NCI-H510A treated with DMSO at 0.1 percent for 48 hours (cell line): ENCODE results near the gene G6PD.
"Not testable (repeated sequence)": the region's sequence is repeated elsewhere in the genome, so short reads cannot be mapped to it uniquely, and the experiment has no call there.

Experiments used
- DNase-seq: peaks from one replicate; lab custom pipeline; 2025; lab: John Stamatoyannopoulos, UW

Gene G6PD

GRCh38 chrX:154542723-154543424 is 3.8 kb downstream of the G6PD start:
- DNase-seq, result no peak

DNA sequence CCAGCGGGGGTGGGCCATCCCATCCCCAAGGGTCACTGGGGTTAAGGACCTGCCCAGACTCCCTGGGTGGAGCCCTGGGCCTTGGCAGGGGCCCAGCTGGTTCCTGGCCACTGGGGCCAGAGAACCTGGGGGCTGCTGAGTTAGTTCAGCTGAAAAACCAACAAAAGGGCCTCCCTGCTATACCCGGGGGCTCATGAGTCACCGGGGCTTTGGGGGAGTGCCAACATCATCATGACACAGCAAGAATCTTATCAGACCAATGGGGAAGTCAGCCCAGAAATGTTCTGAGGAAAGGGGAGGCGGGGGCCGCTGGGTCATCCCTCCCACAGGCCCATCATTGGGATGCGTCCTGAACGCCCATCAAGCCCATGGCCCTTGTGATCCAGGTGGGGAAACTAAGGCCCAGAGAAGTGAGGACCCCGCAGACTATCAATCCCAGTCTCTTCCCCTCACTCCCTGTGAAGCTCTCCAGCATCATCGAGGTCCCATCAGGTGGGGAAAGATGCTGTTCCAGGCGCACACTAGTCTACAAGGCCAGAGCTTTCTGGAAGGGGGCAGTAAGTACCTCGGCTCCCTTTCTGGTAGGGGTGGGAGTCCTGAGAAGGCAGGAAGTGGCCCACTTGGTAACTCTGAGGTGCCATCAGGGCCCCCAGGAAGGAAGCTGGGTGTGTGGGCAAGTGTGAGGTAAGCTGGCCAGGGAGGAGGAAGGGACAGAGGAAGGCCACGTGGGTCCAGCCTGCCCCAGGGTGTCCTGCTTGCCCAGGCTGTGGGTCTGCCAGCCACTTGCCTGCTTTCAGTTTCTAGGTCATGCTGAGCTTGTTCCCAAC is 4.5 kb downstream of the G6PD start:
- no peak for DNase-seq

- no peak for DNase-seq
Measured at GRCh38 chrX:154541589-154541895, 5.1 kb downstream of the G6PD start.

DNA sequence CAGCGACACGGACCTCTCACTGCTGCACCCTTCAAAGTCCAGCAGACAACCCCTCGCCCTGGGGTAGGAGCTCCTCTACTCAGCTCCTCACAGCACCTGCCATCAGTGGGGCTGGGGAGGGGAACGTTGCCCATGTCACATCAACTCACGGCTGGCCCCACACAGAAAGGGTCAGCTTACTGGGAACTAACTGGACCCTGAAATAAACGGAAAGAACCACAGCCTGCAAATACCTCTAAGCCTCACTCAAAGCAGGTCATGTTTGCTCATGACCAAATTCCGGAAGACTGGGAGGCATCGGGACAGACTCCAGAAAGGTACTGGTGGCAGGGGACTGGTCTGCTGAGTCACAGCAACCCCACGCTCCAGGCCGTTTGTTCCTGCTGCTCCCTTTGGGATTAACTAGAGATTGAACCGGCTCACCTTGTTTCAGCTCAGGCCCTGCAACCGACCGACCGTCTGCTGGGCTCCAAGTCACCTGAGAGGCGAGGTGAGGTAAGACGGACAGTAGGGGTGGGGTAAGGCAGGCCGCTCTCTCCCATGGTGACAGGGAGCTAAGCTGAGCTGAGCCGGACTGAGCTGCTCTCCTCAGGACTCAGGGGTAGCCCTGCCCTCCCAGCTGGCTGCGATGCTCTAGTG is 5.6 kb downstream of the G6PD start:
- no peak for DNase-seq

DNA sequence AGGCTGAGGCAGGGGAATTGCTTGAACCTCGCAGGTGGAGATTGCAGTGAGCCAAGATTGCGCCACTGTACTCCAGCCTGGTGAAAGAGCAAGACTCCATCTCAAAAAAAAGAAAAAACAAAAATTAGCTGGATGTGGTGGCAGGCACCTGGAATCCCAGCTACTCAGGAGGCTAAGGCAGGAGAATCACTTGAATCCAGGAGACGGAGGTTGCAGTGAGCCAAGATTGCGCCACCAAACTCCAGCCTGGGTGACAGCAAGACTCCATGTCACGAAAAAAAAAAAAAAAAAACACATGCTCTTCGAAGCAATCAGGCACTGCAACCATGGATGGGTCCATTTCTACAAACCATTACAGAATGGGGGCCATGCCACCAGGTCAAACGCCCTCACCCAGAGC is 6.3 kb downstream of the G6PD start:
- DNase-seq, result not testable (repeated sequence)

DNA sequence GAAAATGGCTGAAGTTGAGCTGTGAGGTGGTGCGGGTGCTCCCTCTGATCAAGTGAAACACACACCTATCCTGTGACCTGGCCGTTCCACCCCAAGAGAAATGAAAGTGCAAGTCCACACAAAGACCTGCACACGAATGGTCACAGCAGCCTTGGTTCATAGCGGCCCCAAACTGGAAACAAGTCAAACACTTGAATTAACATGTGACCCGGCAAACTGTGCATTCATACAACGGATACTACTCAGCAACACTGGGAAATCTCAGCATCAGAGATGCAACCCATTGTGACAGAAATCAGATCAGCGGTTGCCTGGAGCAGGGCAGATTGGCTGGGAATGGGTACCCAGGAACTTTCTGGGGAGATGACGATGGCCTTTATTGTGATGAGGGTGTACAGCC is 7.6 kb downstream of the G6PD start:
- no peak for DNase-seq

DNA sequence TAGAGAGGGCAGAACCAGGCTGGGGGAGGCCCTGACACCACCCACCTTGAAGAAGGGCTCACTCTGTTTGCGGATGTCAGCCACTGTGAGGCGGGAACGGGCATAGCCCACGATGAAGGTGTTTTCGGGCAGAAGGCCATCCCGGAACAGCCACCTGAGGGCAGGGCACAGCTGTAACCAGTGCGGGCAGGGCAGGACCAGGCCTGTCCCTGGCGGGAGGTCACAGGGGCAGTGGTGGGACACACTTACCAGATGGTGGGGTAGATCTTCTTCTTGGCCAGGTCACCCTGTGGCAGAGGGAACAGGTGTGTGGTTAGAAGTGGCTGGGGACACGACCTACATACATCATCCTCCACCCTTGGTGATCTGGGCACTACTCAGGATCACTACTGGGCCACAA is 10.8 kb downstream of the G6PD start:
- no peak for DNase-seq

DNA sequence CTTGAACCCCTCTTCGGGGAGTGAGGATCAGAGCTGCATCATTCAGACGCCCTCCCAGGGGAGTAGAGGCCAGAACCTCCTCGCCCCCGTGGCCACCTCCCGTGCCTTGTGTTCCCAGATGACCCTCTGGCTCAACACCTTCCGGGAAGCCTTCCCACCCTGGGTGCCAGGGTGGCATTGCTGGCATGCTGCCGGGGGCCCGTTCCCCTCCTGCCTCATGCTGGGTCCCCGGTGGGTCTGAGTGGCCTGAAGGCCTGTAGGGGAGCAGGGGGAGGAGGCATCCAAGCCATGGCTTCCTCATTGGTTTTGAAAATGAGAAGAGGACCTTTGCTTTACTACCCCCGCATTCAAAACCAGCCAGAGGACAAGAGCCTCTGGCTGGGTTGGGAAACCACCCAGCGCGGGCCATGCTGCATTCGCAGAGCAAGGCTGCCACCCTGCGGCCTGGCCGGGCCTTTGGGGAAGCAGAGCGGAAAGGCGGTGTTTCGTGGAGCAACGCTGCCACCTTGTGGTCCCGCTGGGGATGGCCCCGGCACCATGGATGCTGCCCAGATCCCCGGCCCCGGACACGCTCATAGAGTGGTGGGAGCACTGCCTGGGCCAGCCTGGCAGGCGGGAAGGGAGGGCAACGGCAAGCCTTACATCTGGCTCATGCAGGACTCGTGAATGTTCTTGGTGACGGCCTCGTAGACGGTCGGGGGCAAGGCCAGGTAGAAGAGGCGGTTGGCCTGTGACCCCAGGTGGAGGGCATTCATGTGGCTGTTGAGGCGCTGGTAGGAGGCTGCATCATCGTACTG is 11.9 kb downstream of the G6PD start:
- peak; percentile 57 for DNase-seq

- no peak for DNase-seq
Measured at GRCh38 chrX:154532690-154533089, 14.0 kb downstream of the G6PD start.

DNA sequence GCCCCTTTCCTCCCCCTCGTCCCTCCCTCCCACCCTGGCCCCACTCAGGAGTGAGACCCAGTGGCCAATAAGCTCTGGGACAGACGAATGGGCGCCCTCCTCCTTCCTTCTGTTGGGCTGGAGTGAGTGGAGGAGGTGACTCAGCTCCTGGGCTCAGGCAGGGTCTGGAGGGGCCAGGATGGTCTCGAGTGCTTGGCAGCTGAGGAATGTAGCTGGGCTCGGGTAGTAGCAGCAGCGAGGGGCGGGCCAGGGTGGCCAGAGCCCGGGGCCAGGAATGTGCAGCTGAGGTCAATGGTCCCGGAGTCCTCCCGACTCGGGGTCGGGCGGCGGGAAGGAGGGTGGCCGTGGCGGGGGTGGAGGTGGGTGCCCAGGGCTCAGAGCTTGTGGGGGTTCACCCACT is 15.0 kb downstream of the G6PD start:
- DNase-seq, result no peak

GRCh38 chrX:154530286-154530685 is 16.4 kb downstream of the G6PD start:
- no peak for DNase-seq

DNA sequence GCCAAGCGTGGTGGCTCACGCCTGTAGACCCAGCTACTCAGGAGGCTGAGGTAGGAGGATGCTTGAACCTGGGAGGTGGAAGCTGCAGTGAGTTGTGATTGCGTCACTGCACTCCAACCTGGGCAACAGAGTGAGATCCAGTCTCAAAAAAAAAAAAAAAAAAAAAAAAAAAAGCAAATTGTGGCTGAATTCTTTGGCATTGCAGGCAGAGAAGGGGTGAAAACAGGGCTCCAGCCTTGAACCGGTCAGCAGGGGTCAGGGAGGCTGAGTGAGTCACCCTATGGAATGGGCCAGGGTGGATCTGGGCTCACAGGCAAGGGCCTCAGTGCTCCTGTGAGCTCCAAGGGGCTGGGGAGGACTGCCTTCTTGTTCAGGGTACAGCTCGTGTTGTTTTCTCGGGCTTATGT is 17.4 kb downstream of the G6PD start:
- DNase-seq, result no peak

- DNase-seq, result peak; percentile 63
Measured at GRCh38 chrX:154526901-154527675, 19.6 kb downstream of the G6PD start.

DNA sequence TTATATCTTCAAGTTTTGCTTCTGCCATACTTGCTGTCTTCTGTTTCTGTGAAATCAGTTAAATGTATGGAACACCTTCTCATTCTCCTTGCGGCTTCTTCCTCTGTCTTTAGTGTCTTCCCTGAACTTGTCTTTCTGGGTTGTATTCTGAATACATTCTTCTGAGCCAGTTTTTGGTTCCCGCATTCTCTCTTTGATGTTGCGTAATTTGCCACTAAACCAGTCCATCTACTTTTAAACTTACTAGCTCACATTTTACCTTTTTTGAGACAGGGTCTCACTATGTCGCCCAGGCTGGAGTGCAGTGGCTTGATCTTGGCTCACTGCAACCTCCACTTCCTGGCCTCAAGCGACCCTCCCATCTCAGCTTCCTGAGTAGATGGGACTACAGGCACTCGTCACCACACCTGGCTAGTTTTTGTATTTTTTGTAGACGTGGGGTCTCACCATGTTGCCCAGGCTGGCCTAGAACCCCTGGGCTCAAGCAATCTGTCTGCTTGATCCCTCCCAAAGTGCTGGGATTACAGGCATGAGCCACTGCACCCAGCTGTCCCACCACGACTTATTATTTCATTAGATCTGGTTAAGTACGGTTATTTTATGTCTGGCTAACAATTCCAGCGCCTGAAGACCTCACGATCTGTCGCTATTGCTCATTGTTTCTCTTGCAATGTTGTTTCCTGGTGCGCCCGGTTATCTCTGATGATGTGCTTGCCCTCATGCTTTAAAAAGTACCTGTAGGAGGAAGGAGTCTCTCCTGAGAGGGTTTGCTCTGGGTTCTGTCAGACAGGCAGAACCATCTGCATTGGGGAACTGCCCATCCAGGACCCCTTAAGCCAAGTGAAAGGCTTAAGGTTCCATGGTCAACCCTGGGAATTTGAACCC is 20.8 kb downstream of the G6PD start:
- DNase-seq, result no peak

- no peak for DNase-seq
Measured at GRCh38 chrX:154519389-154519788, 27.3 kb downstream of the G6PD start.

GRCh38 chrX:154517101-154517781 is 29.4 kb downstream of the G6PD start:
- DNase-seq, result no peak

GRCh38 chrX:154516656-154517100 is 30.0 kb downstream of the G6PD start:
- DNase-seq, result no peak

- DNase-seq, result peak; percentile 78
Measured at GRCh38 chrX:154515966-154516655, 30.5 kb downstream of the G6PD start, which contains the start of gene FAM3A. TSS of gene FAM3A (minus strand) at chrX:154516232. CDS start at chrX:154515772, 460 bp downstream.
